ENCODE data around the gene MGA. TPM values are rescaled to one million over a fixed set of nuclear protein-coding genes. Genes with fewer than 3 reads are reported as not detected.

Gene MGA
- total RNA-seq, 1 donor from 2014 or later = 71.4 TPM

DNA sequence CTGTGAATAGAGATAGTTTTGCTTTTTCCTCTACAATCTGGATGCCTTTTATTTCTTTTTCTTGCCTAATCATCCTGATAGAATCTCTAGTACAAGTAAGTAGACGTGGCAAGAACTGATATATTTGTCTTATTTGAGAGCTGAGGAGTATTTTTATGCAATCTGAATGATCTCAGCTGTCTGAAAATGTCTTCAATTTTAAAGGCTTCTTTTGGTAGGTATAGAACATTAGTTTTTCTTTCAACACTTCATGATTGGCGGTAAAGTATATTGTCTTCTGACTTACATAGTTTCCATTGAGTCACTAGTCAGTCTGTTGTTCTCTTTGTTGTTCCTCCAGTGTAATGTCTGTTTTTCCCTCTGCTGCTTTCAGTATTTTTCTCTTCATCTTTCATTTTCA is 31.3 kb downstream of the MGA start:
- no peaks in the 10 kb centered on the region for H3K27me3 Mint-ChIP-seq (ENCODE audit: low read depth)
- no peak overlapping the region for H3K4me3 Mint-ChIP-seq
- peaks cover under 1% of the 10 kb centered on the region for H3K36me3 Mint-ChIP-seq
- no peak for DNase-seq (ENCODE audit: low spot score in 2 of 2, unreplicated experiment in 2 of 2)
- peak overlapping the region; percentile 55 for H3K27ac Mint-ChIP-seq
- H3K4me1 Mint-ChIP-seq = peaks cover 19% of the 10 kb centered on the region
- TF ChIP-seq, protein P1, sequence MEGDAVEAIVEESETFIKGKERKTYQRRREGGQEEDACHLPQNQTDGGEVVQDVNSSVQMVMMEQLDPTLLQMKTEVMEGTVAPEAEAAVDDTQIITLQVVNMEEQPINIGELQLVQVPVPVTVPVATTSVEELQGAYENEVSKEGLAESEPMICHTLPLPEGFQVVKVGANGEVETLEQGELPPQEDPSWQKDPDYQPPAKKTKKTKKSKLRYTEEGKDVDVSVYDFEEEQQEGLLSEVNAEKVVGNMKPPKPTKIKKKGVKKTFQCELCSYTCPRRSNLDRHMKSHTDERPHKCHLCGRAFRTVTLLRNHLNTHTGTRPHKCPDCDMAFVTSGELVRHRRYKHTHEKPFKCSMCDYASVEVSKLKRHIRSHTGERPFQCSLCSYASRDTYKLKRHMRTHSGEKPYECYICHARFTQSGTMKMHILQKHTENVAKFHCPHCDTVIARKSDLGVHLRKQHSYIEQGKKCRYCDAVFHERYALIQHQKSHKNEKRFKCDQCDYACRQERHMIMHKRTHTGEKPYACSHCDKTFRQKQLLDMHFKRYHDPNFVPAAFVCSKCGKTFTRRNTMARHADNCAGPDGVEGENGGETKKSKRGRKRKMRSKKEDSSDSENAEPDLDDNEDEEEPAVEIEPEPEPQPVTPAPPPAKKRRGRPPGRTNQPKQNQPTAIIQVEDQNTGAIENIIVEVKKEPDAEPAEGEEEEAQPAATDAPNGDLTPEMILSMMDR (IDR thresholded peaks at IDR 0.05; ENCODE audit: unreplicated experiment) = no peak
- no peaks in the 10 kb centered on the region for H3K9me3 Mint-ChIP-seq

GRCh38 chr15:41692049-41692448 is 31.8 kb downstream of the MGA start:
- peak overlapping the region; percentile 55 for H3K27ac Mint-ChIP-seq
- peaks cover 19% of the 10 kb centered on the region for H3K4me1 Mint-ChIP-seq
- no peak for DNase-seq (ENCODE audit: low spot score in 2 of 2, unreplicated experiment in 2 of 2)
- no peak overlapping the region for H3K4me3 Mint-ChIP-seq
- peaks cover 5% of the 10 kb centered on the region for H3K36me3 Mint-ChIP-seq
- no peaks in the 10 kb centered on the region for H3K27me3 Mint-ChIP-seq (ENCODE audit: low read depth)
- TF ChIP-seq, protein P1 (IDR thresholded peaks at IDR 0.05; ENCODE audit: unreplicated experiment) = no peak
- no peaks in the 10 kb centered on the region for H3K9me3 Mint-ChIP-seq

GRCh38 chr15:41693757-41694156 is 33.6 kb downstream of the MGA start:
- Mint-ChIP-seq H3K36me3 (peaks cover 5% of the 10 kb centered on the region), H3K27me3 (ENCODE audit: low read depth) (no peaks in the 10 kb centered on the region), H3K27ac (no peak overlapping the region), H3K4me1 (peaks cover 12% of the 10 kb centered on the region), H3K4me3 (no peak overlapping the region), H3K9me3 (no peaks in the 10 kb centered on the region)
- DNase-seq (ENCODE audit: low spot score in 2 of 2, unreplicated experiment in 2 of 2) = no peak
- TF ChIP-seq, protein P1 (IDR thresholded peaks at IDR 0.05; ENCODE audit: unreplicated experiment) = no peak

GRCh38 chr15:41695750-41696436 is 35.7 kb downstream of the MGA start:
- H3K4me1 Mint-ChIP-seq = peaks cover 13% of the 10 kb centered on the region
- DNase-seq (ENCODE audit: low spot score in 2 of 2, unreplicated experiment in 2 of 2) = no peak
- H3K36me3 Mint-ChIP-seq = peaks cover 13% of the 10 kb centered on the region
- H3K27ac Mint-ChIP-seq = peak overlapping the region; percentile 26
- TF ChIP-seq, protein P1 (IDR thresholded peaks at IDR 0.05; ENCODE audit: unreplicated experiment) = no peak
- no peak overlapping the region for H3K4me3 Mint-ChIP-seq
- no peaks in the 10 kb centered on the region for H3K9me3 Mint-ChIP-seq
- no peaks in the 10 kb centered on the region for H3K27me3 Mint-ChIP-seq (ENCODE audit: low read depth)

DNA sequence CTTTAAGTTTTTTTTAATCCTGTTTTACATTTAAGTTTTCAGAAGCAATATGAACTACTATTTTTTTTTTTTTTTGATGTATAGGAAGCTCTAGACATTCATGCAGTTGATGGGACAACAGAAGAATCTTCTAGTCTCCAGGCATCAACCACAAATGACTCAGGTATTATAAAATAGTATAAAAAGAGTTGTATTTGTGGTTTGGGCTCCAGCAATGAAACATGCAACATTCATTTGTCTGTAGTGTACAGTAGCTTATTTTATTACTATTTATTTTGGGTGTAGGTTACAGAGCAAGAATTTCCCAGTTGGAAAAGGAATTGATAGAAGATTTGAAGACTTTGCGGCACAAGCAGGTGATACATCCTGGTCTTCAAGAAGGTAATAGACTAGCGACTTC is 38.6 kb downstream of the MGA start:
- no peaks in the 10 kb centered on the region for H3K9me3 Mint-ChIP-seq
- peaks cover 7% of the 10 kb centered on the region for H3K4me1 Mint-ChIP-seq
- H3K36me3 Mint-ChIP-seq = peaks cover 22% of the 10 kb centered on the region
- TF ChIP-seq, protein P1 (IDR thresholded peaks at IDR 0.05; ENCODE audit: unreplicated experiment) = no peak
- H3K27me3 Mint-ChIP-seq (ENCODE audit: low read depth) = no peaks in the 10 kb centered on the region
- H3K27ac Mint-ChIP-seq = no peak overlapping the region
- DNase-seq (ENCODE audit: low spot score in 2 of 2, unreplicated experiment in 2 of 2) = no peak
- H3K4me3 Mint-ChIP-seq = no peak overlapping the region

Data from mesothelial cell of epicardium (in vitro differentiated cells).